ENCODE results near the gene DNAJC30.
A peak's percentile ranks its signal among the peaks of the same experiment; 100 is the strongest.

DNAJC30 gene

GRCh38 chr7:73707045-73707631, 23.9 kb upstream of the DNAJC30 start:
- no peak for DNase-seq

DNA sequence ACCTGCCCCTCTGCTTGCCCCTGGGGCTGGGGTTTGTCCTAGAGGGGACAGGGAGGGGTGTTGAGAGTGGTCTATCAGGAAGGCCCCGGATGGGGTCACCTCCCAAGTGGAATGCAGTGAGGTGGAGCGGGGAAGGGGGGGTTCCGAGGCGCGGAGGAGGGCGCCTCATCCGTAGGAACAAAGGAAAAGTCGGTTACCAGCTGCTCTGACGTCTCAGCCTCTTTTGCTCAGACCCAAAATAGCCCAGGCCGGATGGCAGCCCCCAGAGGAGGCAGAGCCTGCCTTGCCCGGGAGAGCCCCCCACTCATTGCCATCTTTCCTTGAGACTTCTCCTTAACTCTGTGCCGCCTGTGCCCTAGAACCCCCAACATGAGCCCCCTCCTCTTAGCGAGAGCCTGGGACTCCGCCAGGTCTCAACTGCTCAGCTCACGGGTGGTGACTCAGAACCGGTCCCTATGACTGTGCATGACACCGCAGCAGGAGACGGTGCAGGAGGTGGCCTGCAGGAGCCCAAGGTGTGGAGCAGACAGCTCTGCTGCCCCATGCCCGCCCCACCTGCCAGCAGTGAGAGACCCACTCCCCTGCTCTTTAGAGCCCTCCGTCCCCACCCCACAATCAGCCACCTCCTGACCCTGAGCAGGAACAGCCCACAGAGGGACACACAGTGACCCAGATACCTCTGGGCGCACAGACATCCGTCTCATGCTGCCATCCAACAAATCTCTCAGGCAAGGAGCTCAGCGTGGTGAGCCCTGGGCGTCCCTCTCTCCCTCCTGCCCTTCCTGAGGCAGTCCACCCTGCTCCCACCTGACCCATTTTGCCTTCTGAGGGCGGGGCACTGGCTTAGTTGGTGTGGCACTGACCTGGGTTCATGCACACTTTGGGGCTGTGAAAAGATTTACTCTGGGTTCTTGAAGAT, 23.1 kb upstream of the DNAJC30 start:
- DNase-seq = peak; percentile 74

DNA sequence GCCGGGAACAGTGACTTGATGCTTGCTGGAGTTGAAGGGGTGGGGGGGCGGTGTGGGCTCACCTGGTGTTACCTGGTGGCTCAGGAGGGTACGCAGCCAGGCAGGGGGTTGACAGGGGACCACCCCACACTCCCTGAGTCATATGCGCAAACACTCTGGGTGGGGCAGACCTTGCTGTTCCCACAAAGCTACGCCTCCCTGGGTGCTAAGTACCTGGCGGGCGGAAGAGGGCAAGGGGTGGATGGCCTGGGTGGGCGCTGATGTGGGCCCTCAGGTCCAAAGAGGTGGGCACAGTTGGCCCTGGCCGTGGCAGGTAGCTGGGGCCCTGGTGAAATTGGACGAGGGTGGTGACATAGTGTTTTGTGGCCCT, 22.3 kb upstream of the DNAJC30 start:
- no peak for DNase-seq

- DNase-seq = no peak
Observed at GRCh38 chr7:73704640-73705550, 21.6 kb upstream of the DNAJC30 start.

- DNase-seq = peak; percentile 62
Observed at GRCh38 chr7:73703757-73704639, 20.7 kb upstream of the DNAJC30 start.

GRCh38 chr7:73703225-73703624, 20.0 kb upstream of the DNAJC30 start:
- DNase-seq = no peak

DNA sequence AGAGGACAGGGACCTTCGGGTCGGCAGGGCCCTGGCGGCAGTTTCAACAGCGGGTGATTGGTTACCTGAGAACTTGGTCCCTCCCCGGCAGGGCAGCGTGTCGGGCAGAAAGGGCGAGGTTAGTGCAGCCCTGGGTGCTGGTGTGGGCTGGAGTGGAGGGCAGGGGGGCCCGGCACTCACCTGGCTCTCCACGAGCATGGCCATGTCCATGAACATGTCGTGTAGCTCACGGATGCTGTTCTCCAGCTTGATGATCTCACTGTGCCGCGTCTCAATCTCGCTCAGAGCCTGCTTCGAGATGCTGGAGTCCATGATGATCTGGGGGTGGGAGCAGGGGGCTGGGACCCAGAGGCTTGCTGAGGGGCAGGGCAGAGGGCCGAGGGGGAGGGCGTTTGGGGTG, 19.4 kb upstream of the DNAJC30 start:
- no peak for DNase-seq

- no peak for DNase-seq
Observed at GRCh38 chr7:73702226-73702625, 19.0 kb upstream of the DNAJC30 start.

GRCh38 chr7:73701357-73701995, 18.2 kb upstream of the DNAJC30 start:
- DNase-seq = peak; percentile 56

DNA sequence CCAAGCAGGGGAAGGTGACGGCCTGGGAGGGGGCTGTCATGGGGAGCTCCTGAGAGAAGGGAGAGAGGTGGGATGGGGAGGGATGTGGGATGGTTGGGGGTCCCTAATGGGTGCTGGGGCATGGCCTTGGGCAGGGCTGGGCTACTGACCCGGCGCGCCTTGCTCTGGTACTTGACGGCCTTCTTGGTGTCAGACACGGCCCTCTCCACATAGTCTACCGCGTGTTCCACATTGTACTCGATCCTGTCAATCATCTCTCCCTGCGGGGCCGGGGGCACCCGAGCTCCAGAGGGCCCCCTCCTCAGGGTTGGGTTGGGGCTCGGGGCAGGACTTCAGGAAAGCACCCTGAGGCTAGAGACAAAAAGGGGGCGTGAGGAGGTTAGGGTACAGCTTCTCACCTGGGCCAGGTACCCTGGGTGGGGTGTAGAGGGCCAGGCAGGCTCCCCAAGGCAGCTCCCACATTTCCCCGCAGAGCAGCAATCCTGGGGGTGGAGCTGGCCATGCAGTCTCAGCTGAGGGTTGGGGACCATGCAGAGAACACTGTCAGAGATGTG, 17.4 kb upstream of the DNAJC30 start:
- no peak for DNase-seq

DNA sequence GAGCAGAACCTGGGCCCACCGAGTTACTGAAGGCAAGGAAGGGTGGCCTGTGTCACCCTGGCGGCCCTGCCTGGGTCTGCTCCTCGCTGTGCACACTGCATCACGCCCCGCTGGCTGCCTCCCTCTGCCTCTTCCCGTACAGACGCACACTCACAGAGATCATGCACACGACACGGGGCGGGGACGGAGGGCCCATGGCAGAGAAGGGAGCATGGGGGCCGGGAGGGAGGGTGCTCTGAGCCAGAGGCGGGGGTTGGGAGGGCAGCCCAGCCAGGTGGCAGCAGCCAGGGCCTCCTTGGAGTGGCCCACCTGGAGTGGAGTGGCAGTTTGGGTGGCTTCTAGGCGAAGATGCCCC, 16.8 kb upstream of the DNAJC30 start:
- DNase-seq = no peak

DNA sequence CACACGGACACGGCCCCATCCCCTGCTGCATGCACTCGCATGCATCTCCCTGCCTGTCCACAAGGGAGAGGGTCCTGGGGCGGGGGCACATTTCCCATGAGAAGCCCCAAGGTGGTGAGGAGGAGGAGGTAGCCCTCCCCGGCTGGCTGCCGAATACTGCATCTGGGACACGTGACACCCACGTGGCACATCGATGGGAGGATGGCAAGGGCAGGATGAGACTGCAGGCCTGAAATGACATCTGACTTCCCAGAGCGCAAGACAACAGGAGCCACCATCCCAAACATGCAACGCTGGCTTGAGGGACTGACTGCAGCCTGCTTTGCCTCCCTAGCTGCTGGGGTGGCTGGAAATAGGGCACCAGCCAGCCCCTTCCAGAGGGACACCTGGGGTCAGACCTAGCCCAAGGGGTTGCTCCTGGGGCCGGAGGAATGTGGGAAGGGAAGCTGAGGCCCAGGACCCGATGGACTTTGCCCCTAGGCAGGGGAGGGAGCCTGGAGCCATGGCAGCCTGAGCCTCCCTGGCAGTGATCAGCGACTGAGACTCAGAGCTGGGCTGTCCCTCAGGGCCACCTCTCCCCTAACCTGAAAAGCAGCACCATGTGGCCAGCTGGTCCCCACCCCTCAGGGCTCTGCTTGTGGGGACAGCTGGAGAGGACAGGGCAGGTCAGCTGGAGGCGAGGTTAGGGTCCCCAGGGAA, 16.3 kb upstream of the DNAJC30 start:
- DNase-seq = no peak

DNA sequence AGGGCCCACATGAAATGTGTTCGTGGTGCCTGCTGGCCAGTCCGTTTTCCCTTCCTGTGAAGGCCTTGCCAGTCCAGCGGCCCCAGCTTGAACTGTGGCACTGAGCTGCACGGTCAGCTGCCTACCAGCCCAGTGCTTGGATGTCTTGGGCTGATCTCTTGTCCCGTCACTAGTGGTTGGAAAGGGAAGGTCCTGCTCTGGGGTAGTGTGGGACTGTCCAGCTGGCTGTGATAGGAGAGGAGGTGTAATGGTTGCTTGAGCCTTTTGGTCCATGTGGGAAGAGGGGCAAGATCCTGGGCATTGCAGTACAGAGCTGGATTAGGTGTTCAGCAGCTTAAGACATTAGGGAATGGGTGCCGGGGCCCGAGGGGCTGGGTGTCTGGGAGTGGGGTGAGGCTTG, 15.2 kb upstream of the DNAJC30 start:
- no peak for DNase-seq

GRCh38 chr7:73696372-73696771, 13.1 kb upstream of the DNAJC30 start:
- DNase-seq = no peak

DNA sequence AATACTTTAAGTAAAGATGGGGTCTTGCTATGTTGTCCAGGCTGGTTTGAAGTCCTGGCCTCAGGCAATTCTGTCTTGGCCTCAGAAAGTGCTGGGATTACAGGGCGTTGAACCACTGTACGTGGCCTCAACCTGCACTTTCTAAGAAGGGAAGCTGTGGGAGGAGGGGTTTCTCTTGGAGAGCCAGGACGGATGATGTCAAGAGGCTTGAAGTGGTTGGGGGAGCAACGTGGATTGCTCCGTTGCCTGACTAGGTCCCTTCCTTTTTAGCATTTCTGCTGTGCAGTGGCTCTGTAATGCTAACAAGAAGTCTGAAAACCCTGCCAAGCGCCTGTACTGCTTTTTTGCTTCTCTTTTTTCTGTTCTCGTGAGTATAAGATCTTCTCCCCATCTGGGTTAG, 7.4 kb upstream of the DNAJC30 start:
- DNase-seq = no peak

DNA sequence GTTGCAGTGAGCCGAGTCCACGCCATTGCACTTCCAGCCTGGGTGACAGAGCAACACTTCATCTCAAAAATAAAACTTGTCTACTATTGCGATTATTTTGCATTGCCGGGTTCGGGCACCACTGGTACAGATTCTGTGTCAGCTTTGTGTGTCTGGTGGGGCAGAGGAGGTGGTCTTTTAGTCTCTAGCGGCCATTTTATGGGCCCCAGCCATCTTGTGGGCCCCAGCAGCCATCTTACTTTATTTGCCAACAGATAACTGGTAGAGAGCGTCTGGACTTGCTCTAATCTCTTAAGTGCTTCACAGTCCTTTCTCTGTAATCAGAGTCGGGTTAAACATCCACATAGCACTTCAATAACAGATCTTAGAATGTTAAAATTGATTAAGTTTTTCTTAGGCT, 5.0 kb upstream of the DNAJC30 start:
- no peak for DNase-seq

- no peak for DNase-seq
Observed at GRCh38 chr7:73685311-73685710, 2.1 kb upstream of the DNAJC30 start.

DNA sequence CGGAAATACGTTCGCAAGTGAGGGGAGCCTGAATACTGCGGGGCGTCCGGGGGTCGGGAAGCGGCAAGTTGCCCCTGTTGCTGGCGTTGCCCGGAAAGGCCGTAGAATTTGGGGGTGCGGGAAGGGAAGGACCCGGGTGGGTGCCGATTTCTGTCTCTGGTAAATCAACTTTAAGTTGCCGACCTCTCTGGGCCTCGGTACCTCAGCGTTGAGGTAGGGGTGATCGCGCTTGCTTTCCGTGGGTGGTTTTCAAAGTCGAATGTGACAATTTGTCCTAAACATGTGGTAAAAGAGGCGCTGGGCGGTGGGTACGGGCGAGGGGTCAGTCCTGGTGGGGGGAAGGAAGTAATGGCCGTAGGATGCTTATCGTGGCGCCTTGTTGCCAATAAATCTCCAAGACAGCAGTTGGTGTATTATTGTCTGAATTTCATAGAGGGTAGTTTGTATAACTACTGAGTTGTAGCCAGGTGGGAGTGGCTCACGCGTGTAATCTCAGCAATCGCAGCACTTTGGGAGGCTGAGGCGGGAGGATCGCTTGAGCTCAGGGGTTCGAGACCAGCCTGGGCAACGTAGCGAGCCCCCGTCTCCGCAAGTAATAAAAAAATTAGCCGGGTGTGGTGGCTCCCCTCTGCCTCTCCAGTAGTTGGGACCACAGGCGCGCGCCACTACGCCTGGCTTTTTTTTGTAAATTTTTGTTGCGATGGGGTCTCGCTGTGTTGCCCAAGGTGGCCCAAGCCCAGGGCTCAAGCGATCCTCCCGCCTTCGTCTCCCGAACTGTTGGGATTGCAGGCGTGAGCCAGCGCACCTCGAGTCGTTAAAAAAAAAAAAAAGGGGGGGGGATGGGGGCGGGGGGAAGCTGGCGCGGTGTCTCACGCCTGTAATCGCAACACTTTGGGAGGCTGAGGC, 788 bp upstream of the DNAJC30 start:
- DNase-seq = peak; percentile 29

GRCh38 chr7:73682745-73683055, 553 bp downstream of the DNAJC30 start:
- no peak for DNase-seq

GRCh38 chr7:73681031-73681430, 2.2 kb downstream of the DNAJC30 start:
- no peak for DNase-seq

Measured in activated CD4-positive, alpha-beta T cell treated with anti-CD3 and anti-CD28 coated beads for 48 hours (primary cell).